Neural progenitor cell (in vitro differentiated cells): Measurements from ENCODE around the gene IQGAP3. TPM values are rescaled to one million over a fixed set of nuclear protein-coding genes. Genes with fewer than 3 reads are reported as not detected.

Experiments
- DNase-seq: peaks from one replicate; pipeline ENCODE4 v3.0.0-alpha.2; 2016; ENCODE audit warnings: low spot score
- H2AFZ ChIP-seq: fragments of 200-600 bp; sonication (generic); replicated peaks from 2 replicates; pipeline ENCODE4 v1.6.1; 2016; ENCODE audit warnings: antibody characterized with exemption
- H3F3A ChIP-seq: fragments of 200-600 bp; sonication (generic); 2 replicates; pipeline ENCODE4 v1.6.1; 2016; ENCODE audit warnings: antibody characterized with exemption, low read depth
- H3K27ac ChIP-seq: fragments of 200-600 bp; sonication (generic); 2 replicates; pipeline ENCODE4 v1.5.1; 2016; ENCODE audit warnings: mild to moderate bottlenecking
- H3K27me3 ChIP-seq: fragments of 200-600 bp; sonication (generic); 2 replicates; pipeline ENCODE4 v1.6.1; 2016; ENCODE audit warnings: mild to moderate bottlenecking, moderate library complexity
- H3K36me3 ChIP-seq: fragments of 200-600 bp; sonication (generic); 2 replicates; pipeline ENCODE4 v1.5.1; 2016
- H3K4me1 ChIP-seq: fragments of 200-600 bp; sonication (generic); 2 replicates; pipeline ENCODE4 v1.6.1; 2016; ENCODE audit warnings: mixed run types
- H3K4me2 ChIP-seq: fragments of 200-600 bp; sonication (generic); 2 replicates; pipeline ENCODE4 v1.6.1; 2016
- H3K4me3 ChIP-seq: fragments of 200-600 bp; sonication (generic); 2 replicates; pipeline ENCODE4 v1.5.1; 2016
- H3K79me2 ChIP-seq: fragments of 200-600 bp; sonication (generic); 2 replicates; pipeline ENCODE4 v1.6.1; 2016; ENCODE audit warnings: low read depth
- H3K9ac ChIP-seq: fragments of 200-600 bp; sonication (generic); 2 replicates; pipeline ENCODE4 v1.6.1; 2016
- H3K9me3 ChIP-seq: fragments of 200-600 bp; sonication (generic); 2 replicates; pipeline ENCODE4 v1.5.1; 2016; ENCODE audit warnings: low read depth
- H4K20me1 ChIP-seq: fragments of 200-600 bp; sonication (generic); 2 replicates; pipeline ENCODE4 v1.6.1; 2016; ENCODE audit warnings: low read depth
- H3K27ac Mint-ChIP-seq: 3 replicates; pipeline ENCODE4 v1.8.0; 2021; ENCODE audit warnings: mixed read lengths
- H3K27me3 Mint-ChIP-seq: 2 replicates; pipeline ENCODE4 v1.8.0; 2022; ENCODE audit warnings: low read depth, mild to moderate bottlenecking, inconsistent platforms, moderate library complexity, mixed read lengths; ENCODE audit not compliant: insufficient read depth
- H3K36me3 Mint-ChIP-seq: 3 replicates; pipeline ENCODE4 v1.8.0; 2021; ENCODE audit warnings: mixed read lengths
- H3K4me1 Mint-ChIP-seq: 3 replicates; pipeline ENCODE4 v1.8.0; 2021; ENCODE audit warnings: mixed read lengths
- H3K4me3 Mint-ChIP-seq: 3 replicates; pipeline ENCODE4 v1.8.0; 2021; ENCODE audit warnings: mild to moderate bottlenecking, moderate library complexity, mixed read lengths
- H3K9me3 Mint-ChIP-seq: 3 replicates; pipeline ENCODE4 v1.8.0; 2020; ENCODE audit warnings: mixed read lengths
- CTCF ChIP-seq: fragments of 200-600 bp; sonication (generic); IDR thresholded peaks from 2 replicates; pipeline ENCODE4 v1.5.1; 2017; ENCODE audit warnings: antibody characterized with exemption, mild to moderate bottlenecking
- EZH2 ChIP-seq: fragments of 200-600 bp; sonication (generic); IDR thresholded peaks from 2 replicates; pipeline ENCODE4 v1.6.1; 2017; ENCODE audit warnings: antibody characterized with exemption, mild to moderate bottlenecking, moderate library complexity
- EZH2phosphoT487 ChIP-seq: fragments of 200-600 bp; sonication (generic); IDR thresholded peaks from 2 replicates; pipeline ENCODE4 v1.6.1; 2017; ENCODE audit warnings: antibody characterized with exemption
- total RNA-seq: library from RNA; depleted of rRNA; stranded (reverse); fragments of >200 nt; gene quantifications from 2 replicates; pipeline ENCODE4 v1.2.3, GENCODE V29; 2015; ENCODE audit warnings: low replicate concordance

The IQGAP3 gene
- total RNA-seq, 1 donor from 2014 or later = 31.5 TPM

GRCh38 chr1:156515956-156516355, 56.4 kb downstream of the IQGAP3 start:
- Histone ChIP-seq H3K79me2 (no peaks in the 10 kb centered on the region), H3K4me2 (no peak overlapping the region), H3K4me1 (no peaks in the 10 kb centered on the region), H3K27me3 (no peaks in the 10 kb centered on the region), H2AFZ (no peak overlapping the region), H3K9me3 (no peaks in the 10 kb centered on the region), H3K4me3 (no peak overlapping the region), H3F3A (no peaks in the 10 kb centered on the region), H3K9ac (no peak overlapping the region), H3K27ac (no peak overlapping the region), H3K36me3 (no peaks in the 10 kb centered on the region), H4K20me1 (no peaks in the 10 kb centered on the region)
- Mint-ChIP-seq H3K4me3 (no peak overlapping the region), H3K4me1 (no peaks in the 10 kb centered on the region), H3K27me3 (peaks cover 19% of the 10 kb centered on the region), H3K27ac (no peak overlapping the region), H3K36me3 (no peaks in the 10 kb centered on the region), H3K9me3 (no peaks in the 10 kb centered on the region)
- TF ChIP-seq EZH2phosphoT487 = no peak
- no peak for TF ChIP-seq CTCF
- no peak for TF ChIP-seq EZH2
- DNase-seq = no peak

- Histone ChIP-seq H3K4me3 (no peak overlapping the region), H3K4me1 (no peaks in the 10 kb centered on the region), H3K36me3 (no peaks in the 10 kb centered on the region), H4K20me1 (no peaks in the 10 kb centered on the region), H3F3A (no peaks in the 10 kb centered on the region), H3K27me3 (no peaks in the 10 kb centered on the region), H3K9me3 (no peaks in the 10 kb centered on the region), H3K9ac (no peak overlapping the region), H2AFZ (no peak overlapping the region), H3K4me2 (no peak overlapping the region), H3K27ac (no peak overlapping the region), H3K79me2 (no peaks in the 10 kb centered on the region)
- no peak overlapping the region for H3K4me3 Mint-ChIP-seq
- peaks cover 19% of the 10 kb centered on the region for H3K27me3 Mint-ChIP-seq
- no peaks in the 10 kb centered on the region for H3K9me3 Mint-ChIP-seq
- no peaks in the 10 kb centered on the region for H3K36me3 Mint-ChIP-seq
- peaks cover 5% of the 10 kb centered on the region for H3K4me1 Mint-ChIP-seq
- TF ChIP-seq CTCF (no peak), EZH2phosphoT487 (no peak), EZH2 (no peak)
- no peak for DNase-seq
- H3K27ac Mint-ChIP-seq = no peak overlapping the region
Observed at GRCh38 chr1:156513185-156513584, 59.2 kb downstream of the IQGAP3 start.

- no peak overlapping the region for H2AFZ ChIP-seq
- no peaks in the 10 kb centered on the region for H3K36me3 Mint-ChIP-seq
- H3K9ac ChIP-seq = no peak overlapping the region
- H4K20me1 ChIP-seq = no peaks in the 10 kb centered on the region
- no peaks in the 10 kb centered on the region for H3F3A ChIP-seq
- no peak overlapping the region for H3K4me3 ChIP-seq
- no peak overlapping the region for H3K27ac ChIP-seq
- H3K27ac Mint-ChIP-seq = peak overlapping the region; percentile 78
- H3K27me3 ChIP-seq = no peaks in the 10 kb centered on the region
- H3K79me2 ChIP-seq = no peaks in the 10 kb centered on the region
- H3K9me3 Mint-ChIP-seq = no peaks in the 10 kb centered on the region
- H3K4me1 ChIP-seq = no peaks in the 10 kb centered on the region
- DNase-seq = no peak
- no peak for TF ChIP-seq EZH2
- TF ChIP-seq EZH2phosphoT487 = no peak
- no peak for TF ChIP-seq CTCF
- no peak overlapping the region for H3K4me3 Mint-ChIP-seq
- peaks cover 5% of the 10 kb centered on the region for H3K4me1 Mint-ChIP-seq
- no peaks in the 10 kb centered on the region for H3K36me3 ChIP-seq
- H3K4me2 ChIP-seq = no peak overlapping the region
- H3K9me3 ChIP-seq = no peaks in the 10 kb centered on the region
- H3K27me3 Mint-ChIP-seq = peaks cover 21% of the 10 kb centered on the region
Observed at GRCh38 chr1:156511644-156512043, 60.7 kb downstream of the IQGAP3 start.
